Activated CD4-positive, alpha-beta T cell treated with anti-CD3 and anti-CD28 coated beads, Interleukin-2, amount 10 ng/mL, durations not matched to agents 24 days and 14 days (primary cell): ENCODE results near the gene ZNF784. TPM values are rescaled to one million over a fixed set of nuclear protein-coding genes. Genes with fewer than 3 reads are reported as not detected.

Source experiments
- DNase-seq: peaks from one replicate; pipeline ENCODE4 v3.0.0; 2022
- H3K27ac Mint-ChIP-seq: one replicate; pipeline ENCODE4 v1.8.0; 2022; ENCODE audit warnings: mild to moderate bottlenecking, mixed read lengths
- H3K27me3 Mint-ChIP-seq: one replicate; pipeline ENCODE4 v1.8.0; 2022; ENCODE audit warnings: mixed read lengths
- H3K36me3 Mint-ChIP-seq: one replicate; pipeline ENCODE4 v1.8.0; 2022; ENCODE audit warnings: low read depth, mild to moderate bottlenecking, mixed read lengths
- H3K4me1 Mint-ChIP-seq: one replicate; pipeline ENCODE4 v1.8.0; 2021; ENCODE audit warnings: mixed read lengths
- H3K4me3 Mint-ChIP-seq: one replicate; pipeline ENCODE4 v1.8.0; 2022; ENCODE audit warnings: mild to moderate bottlenecking, moderate library complexity, mixed read lengths
- H3K9me3 Mint-ChIP-seq: one replicate; pipeline ENCODE4 v1.8.0; 2021; ENCODE audit warnings: mixed read lengths
- intact Hi-C: fragments of 100-400 bp; cut with micrococcal nuclease; formaldehyde crosslinking; loops from one replicate; pipeline ENCODE4 v1.15.1; 2023
- total RNA-seq: library from RNA; stranded (reverse); gene quantifications from 2 replicates; pipeline ENCODE4 v1.2.3, GENCODE V29; 2022

Gene ZNF784
- total RNA-seq, 1 donor from 2014 or later, result 3.7 TPM

DNA sequence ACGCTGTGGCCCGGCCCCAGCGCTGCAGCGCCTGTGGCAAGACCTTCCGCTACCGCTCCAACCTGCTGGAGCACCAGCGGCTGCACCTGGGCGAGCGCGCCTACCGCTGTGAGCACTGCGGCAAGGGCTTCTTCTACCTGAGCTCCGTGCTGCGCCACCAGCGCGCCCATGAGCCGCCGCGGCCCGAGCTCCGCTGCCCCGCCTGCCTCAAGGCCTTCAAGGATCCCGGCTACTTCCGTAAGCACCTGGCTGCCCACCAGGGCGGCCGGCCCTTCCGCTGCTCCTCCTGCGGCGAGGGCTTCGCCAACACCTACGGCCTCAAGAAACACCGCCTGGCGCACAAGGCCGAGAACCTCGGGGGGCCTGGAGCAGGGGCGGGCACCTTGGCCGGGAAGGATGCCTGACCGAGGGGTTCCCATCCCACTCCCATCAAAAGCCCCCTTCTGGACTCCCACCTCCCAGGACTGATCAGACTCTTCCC lies 7.9 kb downstream of the ZNF784 start:
- Mint-ChIP-seq H3K9me3 (no peaks in the 10 kb centered on the region), H3K27ac (no peak overlapping the region), H3K27me3 (no peaks in the 10 kb centered on the region), H3K36me3 (peaks cover 25% of the 10 kb centered on the region), H3K4me1 (peaks cover 22% of the 10 kb centered on the region), H3K4me3 (no peak overlapping the region)
- DNase-seq, result no peak
- intact Hi-C loops, result no loop called here

DNA sequence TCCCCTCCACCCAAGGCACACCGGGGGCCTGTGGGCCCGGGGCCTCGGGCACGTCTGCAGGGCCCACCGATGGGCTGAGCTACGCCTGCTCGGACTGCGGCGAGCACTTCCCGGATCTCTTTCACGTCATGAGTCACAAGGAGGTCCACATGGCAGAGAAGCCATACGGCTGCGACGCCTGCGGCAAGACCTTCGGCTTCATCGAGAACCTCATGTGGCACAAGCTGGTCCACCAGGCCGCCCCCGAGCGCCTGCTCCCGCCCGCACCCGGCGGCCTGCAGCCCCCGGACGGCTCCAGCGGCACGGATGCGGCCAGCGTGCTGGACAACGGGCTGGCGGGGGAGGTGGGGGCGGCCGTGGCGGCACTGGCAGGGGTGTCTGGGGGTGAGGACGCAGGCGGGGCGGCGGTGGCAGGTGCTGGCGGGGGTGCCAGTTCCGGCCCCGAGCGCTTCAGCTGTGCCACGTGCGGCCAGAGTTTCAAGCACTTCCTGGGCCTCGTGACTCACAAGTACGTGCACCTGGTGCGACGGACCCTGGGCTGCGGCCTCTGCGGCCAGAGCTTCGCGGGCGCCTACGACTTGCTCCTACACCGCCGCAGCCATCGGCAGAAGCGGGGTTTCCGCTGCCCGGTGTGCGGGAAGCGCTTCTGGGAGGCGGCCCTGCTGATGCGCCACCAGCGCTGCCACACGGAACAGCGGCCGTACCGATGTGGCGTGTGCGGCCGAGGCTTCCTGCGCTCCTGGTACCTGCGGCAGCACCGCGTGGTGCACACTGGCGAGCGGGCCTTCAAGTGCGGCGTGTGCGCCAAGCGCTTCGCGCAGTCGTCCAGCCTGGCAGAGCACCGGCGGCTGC lies 8.6 kb downstream of the ZNF784 start:
- Mint-ChIP-seq H3K4me3 (no peak overlapping the region), H3K27ac (no peak overlapping the region), H3K9me3 (no peaks in the 10 kb centered on the region), H3K36me3 (peaks cover 29% of the 10 kb centered on the region), H3K4me1 (peaks cover 23% of the 10 kb centered on the region), H3K27me3 (no peaks in the 10 kb centered on the region)
- DNase-seq, result no peak
- intact Hi-C loops, result no loop called here

DNA sequence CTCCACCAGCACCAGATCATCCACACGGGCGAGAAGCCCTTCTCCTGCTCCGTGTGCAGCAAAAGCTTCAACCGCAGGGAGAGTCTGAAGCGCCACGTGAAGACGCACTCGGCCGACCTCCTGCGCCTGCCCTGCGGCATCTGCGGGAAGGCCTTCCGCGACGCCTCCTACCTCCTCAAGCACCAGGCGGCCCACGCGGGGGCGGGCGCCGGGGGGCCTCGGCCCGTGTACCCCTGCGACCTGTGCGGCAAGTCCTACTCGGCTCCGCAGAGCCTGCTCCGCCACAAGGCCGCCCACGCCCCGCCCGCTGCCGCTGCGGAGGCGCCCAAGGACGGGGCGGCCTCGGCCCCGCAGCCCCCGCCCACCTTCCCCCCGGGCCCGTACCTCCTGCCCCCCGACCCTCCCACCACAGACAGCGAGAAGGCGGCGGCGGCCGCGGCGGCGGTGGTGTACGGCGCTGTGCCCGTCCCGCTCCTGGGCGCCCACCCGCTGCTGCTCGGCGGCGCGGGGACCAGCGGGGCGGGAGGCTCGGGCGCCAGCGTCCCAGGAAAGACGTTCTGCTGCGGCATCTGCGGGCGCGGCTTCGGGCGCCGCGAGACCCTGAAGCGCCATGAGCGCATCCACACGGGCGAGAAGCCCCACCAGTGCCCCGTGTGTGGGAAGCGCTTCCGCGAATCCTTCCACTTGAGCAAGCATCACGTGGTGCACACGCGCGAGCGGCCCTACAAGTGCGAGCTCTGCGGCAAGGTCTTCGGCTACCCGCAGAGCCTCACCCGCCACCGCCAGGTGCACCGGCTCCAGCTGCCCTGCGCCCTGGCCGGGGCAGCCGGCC lies 9.4 kb downstream of the ZNF784 start:
- Mint-ChIP-seq H3K36me3 (peaks cover 35% of the 10 kb centered on the region), H3K4me1 (peaks cover 17% of the 10 kb centered on the region), H3K27ac (no peak overlapping the region), H3K9me3 (no peaks in the 10 kb centered on the region), H3K4me3 (no peak overlapping the region), H3K27me3 (no peaks in the 10 kb centered on the region)
- intact Hi-C loops, result no loop called here
- no peak for DNase-seq

DNA sequence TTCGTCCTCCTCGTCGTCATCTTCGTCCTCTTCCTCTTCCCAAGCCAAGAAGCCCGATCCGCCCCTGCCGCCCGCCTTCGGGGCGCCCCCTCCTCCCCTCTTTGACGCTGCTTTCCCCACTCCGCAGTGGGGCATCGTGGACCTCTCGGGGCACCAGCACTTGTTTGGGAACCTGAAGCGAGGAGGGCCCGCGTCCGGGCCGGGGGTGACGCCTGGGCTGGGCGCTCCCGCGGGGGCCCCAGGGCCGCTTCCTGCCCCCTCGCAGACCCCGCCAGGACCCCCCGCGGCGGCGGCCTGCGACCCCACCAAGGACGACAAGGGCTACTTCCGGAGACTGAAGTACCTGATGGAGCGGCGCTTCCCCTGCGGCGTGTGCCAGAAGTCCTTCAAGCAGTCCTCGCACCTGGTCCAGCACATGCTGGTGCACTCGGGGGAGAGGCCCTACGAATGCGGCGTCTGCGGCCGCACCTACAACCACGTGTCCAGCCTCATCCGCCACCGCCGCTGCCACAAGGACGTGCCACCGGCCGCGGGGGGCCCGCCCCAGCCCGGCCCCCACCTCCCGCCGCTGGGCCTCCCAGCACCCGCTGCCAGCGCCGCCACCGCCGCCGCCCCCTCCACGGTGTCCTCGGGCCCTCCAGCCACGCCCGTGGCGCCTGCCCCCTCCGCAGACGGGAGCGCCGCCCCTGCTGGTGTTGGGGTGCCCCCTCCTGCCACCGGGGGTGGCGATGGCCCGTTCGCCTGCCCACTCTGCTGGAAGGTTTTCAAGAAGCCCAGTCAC lies 10.2 kb downstream of the ZNF784 start:
- Mint-ChIP-seq H3K4me1 (peaks cover 17% of the 10 kb centered on the region), H3K27me3 (no peaks in the 10 kb centered on the region), H3K27ac (no peak overlapping the region), H3K9me3 (no peaks in the 10 kb centered on the region), H3K4me3 (no peak overlapping the region), H3K36me3 (peaks cover 43% of the 10 kb centered on the region)
- intact Hi-C loops, result no loop called here
- no peak for DNase-seq

DNA sequence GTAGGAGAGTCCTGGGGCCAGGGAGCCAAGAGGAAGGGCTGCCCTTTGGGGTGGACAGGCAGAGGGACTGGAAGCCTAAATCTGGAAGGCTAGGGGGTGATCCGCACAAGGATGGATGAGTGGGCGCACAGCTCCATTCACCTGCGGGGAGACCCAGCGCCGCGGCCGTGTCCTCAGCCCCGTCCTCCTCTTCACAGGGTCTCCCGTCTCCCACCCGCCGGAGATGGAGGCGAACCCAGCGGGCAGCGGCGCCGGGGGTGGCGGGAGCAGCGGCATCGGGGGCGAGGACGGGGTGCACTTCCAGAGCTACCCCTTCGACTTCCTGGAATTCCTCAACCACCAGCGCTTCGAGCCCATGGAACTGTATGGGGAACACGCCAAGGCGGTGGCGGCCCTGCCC lies 11.0 kb downstream of the ZNF784 start:
- Mint-ChIP-seq H3K4me3 (no peak overlapping the region), H3K27ac (no peak overlapping the region), H3K4me1 (peaks cover 20% of the 10 kb centered on the region), H3K36me3 (peaks cover 44% of the 10 kb centered on the region), H3K9me3 (no peaks in the 10 kb centered on the region), H3K27me3 (no peaks in the 10 kb centered on the region)
- DNase-seq, result no peak
- intact Hi-C loops, result no loop called here

DNA sequence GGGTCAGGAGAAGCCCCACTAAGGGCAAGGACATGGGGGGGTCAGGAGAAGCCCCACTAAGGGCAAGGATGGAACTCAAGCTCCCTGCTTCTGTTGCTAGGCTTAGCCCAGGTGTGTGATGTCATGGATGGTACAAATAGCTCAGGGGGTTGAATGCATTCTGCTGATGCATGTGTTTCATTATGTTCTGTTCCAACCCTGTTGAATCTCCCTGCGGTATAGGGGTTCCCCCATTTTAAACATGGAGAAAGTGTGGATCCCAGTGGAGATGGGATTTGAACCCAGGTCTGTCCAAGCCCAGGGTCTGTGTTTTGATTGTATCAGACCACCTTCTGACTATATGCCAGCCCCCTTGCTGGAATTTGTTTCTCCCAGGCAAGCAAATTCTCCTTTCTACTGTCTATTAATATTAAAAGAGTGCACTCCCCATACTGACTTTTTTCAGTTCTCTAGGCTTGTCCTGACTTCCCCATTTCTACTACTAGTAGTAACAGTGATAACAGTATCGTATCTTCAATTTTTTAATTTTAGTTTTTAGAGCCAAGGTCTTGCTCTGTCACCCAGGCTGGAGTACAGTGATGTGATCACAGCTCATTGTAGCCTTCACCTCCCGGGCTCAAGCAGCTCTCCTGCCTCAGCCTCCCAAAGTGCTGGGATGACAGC lies 12.3 kb downstream of the ZNF784 start:
- DNase-seq, result no peak
- H3K4me1 Mint-ChIP-seq, result peaks cover 28% of the 10 kb centered on the region
- no peaks in the 10 kb centered on the region for H3K27me3 Mint-ChIP-seq
- H3K36me3 Mint-ChIP-seq, result peaks cover 42% of the 10 kb centered on the region
- intact Hi-C loops, result no loop called here
- H3K4me3 Mint-ChIP-seq, result no peak overlapping the region
- H3K9me3 Mint-ChIP-seq, result no peaks in the 10 kb centered on the region
- no peak overlapping the region for H3K27ac Mint-ChIP-seq

DNA sequence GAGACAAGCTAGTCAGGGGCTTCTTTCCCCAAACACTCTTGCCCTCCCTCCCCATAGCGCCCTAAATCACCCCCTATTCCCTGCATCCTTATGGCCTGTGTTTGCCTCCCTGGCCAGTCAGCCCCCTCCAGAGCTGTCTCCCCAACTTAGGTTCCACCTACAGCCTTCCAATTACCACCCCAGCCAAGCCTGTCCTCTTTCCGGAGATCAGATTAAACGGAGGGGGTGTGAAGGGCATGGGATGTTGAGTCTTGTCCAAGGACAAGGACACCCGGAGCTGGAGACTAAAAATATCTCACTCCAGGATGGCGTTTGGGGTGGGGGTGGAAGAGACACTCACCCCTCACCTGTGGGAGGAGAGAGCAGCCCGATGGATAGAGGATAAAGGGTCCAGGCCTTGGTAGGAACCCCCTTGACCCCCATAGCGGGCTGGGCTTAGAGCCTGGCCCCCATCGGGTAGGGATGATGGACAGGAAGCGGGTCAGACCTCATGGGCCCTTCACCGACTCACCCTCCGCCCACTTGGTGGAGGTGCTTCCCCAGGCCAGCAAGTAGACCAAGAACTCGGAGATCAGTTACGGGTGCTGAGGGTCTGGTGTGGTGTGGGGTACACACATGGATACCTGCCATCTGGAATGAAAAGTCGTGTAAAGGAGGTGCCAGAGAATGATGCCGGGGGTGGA lies 12.9 kb downstream of the ZNF784 start:
- no peak for DNase-seq
- intact Hi-C loops, result no loop called here
- H3K27me3 Mint-ChIP-seq, result no peaks in the 10 kb centered on the region
- no peak overlapping the region for H3K27ac Mint-ChIP-seq
- peaks cover 44% of the 10 kb centered on the region for H3K36me3 Mint-ChIP-seq
- H3K9me3 Mint-ChIP-seq, result no peaks in the 10 kb centered on the region
- no peak overlapping the region for H3K4me3 Mint-ChIP-seq
- peaks cover 34% of the 10 kb centered on the region for H3K4me1 Mint-ChIP-seq

DNA sequence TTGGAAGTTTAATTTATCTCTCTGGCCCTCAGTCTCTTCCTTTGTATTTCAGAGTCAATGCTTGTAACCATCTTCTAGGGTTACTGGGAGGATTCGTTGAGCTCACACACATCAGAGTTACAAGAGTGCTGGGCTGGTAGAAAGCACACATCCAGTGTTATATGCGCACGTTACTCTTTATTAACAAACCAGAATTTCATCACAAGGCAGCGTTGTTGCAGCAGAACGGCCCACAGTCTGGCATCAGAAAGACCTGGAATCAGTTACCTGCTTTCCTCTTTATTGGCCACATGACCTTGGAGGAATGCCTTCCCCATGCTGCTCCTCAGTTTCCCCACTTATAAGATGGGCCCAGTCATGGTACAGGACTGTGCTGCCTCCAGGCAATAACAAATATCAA lies 15.0 kb downstream of the ZNF784 start:
- intact Hi-C loops, result no loop called here
- Mint-ChIP-seq H3K9me3 (no peaks in the 10 kb centered on the region), H3K4me1 (peaks cover 47% of the 10 kb centered on the region), H3K36me3 (peaks cover 46% of the 10 kb centered on the region), H3K27ac (no peak overlapping the region), H3K4me3 (no peak overlapping the region), H3K27me3 (peaks cover 3% of the 10 kb centered on the region)
- DNase-seq, result no peak

DNA sequence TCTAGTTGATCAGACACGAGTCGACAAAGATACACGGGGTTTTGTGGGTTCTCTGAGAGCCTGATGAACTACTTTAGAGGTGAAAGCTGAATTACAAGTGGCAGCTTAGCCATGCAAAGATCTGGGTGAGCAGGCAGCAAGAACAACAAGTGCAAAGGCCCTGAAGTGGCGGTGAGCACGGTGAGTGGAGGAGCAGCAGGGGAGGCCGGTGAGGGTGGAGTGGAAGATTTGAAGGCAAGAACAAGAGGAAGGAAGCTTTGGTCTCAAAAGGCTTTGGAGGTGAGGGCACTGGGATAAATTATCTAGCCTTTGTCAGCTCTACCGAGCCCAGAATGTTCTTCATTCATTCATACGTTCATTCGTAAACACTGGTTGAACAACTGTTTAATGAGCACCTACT lies 17.5 kb downstream of the ZNF784 start:
- intact Hi-C loops, result loop anchor here (1.0 kb wide), 2 partner anchors 20 to 90 kb away; no protein-coding TSS in a partner anchor
- Mint-ChIP-seq H3K27me3 (peaks cover 3% of the 10 kb centered on the region), H3K4me3 (peak overlapping the region; percentile 93), H3K9me3 (no peaks in the 10 kb centered on the region), H3K4me1 (peaks cover 44% of the 10 kb centered on the region), H3K36me3 (peaks cover 45% of the 10 kb centered on the region), H3K27ac (peak overlapping the region; percentile 91)
- DNase-seq, result no peak

DNA sequence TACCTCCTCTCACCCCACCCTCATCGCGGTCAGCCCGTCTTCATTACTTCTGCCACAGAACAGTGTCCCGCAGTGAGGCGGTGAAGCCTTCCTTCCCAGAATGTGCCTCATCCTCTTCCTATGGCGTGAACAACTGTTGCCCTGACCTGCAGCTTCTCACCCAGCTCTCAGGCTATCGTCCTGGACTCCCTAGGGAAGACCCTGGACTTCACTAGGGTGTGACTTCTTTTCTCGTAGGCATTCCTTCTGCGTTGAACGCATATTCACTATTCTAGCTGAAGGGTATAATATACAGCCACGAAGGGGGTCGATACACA lies 17.9 kb downstream of the ZNF784 start:
- peaks cover 44% of the 10 kb centered on the region for H3K36me3 Mint-ChIP-seq
- peaks cover 44% of the 10 kb centered on the region for H3K4me1 Mint-ChIP-seq
- H3K9me3 Mint-ChIP-seq, result no peaks in the 10 kb centered on the region
- H3K27me3 Mint-ChIP-seq, result peaks cover 3% of the 10 kb centered on the region
- peak overlapping the region; percentile 91 for H3K27ac Mint-ChIP-seq
- DNase-seq, result no peak
- H3K4me3 Mint-ChIP-seq, result peak overlapping the region; percentile 93
- intact Hi-C loops, result loop anchor here (1.0 kb wide), 2 partner anchors 19 to 89 kb away; no protein-coding TSS in a partner anchor

DNA sequence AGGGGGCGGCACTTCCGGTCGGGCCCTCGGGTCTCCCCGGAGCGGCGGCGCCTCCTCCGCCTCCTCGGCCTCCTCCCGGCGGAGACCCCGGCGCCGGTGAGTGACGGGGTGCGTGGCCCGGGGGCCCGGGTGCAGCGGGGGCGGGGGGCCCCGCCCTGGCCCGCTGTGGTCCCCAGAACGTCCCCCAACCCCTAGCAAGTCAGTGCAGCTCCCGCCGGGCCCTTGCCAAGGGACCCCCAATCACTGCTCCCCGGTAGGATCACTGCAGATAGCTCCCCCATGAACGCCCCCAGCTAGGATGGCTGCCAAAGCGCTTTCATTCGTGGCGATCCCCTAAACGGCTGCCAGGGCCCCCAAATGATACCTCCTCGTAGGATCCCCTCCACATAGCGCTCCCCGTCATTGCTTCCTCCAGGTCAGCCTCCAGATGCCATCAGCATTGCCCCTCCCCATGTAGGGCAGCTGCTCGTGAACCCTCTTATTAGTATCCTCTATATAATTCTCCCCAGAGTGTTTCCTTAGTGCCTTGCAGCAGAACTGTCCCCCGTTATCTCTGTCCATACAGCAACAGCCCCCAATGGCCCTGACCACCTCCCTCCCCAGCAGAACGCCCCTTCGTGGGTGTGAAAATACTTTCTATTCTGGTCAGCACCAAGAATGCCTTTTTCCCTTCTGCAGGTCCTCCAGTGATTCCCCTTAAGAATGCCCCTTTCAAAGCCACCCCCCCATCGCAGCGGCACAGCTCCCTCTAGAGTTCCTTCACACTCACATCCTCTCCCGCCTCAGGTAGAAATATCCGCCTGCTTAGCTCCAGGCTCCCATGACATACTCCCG lies 18.5 kb downstream of the ZNF784 start, which contains the start of gene ZNF865:
Gene ZNF865, plus strand, starts transcription at position 11 of the 834 bp plus-strand sequence. CDS start 7,972 bp downstream, outside the sequence.
- H3K27ac Mint-ChIP-seq, result peak within 1 kb of the TSS; percentile 93
- peak; percentile 90 for DNase-seq
- intact Hi-C loops, result loop anchor here (1.0 kb wide), 5 partner anchors 18 to 130 kb away; partner anchors contain the start of genes ZNF628 and ZNF784
- H3K27me3 Mint-ChIP-seq, result peaks cover 3% of the 10 kb centered on the region
- H3K9me3 Mint-ChIP-seq, result no peaks in the 10 kb centered on the region
- peaks cover 48% of the 10 kb centered on the region for H3K4me1 Mint-ChIP-seq
- peak within 1 kb of the TSS; percentile 93 for H3K4me3 Mint-ChIP-seq
- H3K36me3 Mint-ChIP-seq, result peaks cover 40% of the 10 kb centered on the region

DNA sequence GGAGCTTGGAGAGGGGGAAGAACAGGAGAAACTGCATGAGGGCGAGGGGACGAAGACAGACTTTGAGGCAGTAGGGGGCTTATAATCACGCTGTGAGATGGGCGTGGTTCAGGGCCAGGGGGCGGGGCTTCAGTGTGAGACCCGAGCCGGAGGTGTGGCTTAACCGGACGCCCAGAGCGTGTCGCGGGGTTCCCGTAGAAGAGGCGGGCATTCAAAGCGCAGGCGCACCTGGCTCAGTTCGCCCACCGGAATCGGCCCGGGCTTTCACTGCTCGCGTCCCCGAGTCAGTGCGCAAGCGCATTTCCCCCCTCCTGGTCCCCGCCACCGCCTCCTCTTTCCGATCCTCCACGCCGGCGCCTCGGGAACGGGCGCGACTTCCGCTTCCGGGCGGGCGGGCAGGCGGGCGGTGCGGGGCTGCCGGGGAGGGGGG lies 19.1 kb downstream of the ZNF784 start:
- H3K27ac Mint-ChIP-seq, result peak overlapping the region; percentile 93
- peak; percentile 100 for DNase-seq
- intact Hi-C loops, result loop anchor here (1.0 kb wide), 3 partner anchors 19 to 129 kb away; partner anchors contain the start of genes ZNF628 and ZNF784
- peaks cover 46% of the 10 kb centered on the region for H3K4me1 Mint-ChIP-seq
- H3K27me3 Mint-ChIP-seq, result peaks cover 3% of the 10 kb centered on the region
- H3K4me3 Mint-ChIP-seq, result peak overlapping the region; percentile 85
- peaks cover 35% of the 10 kb centered on the region for H3K36me3 Mint-ChIP-seq
- H3K9me3 Mint-ChIP-seq, result no peaks in the 10 kb centered on the region
